ENCODE measurements around the gene RASGRF2. TPM values are rescaled to one million over a fixed set of nuclear protein-coding genes. Genes with fewer than 3 reads are reported as not detected.

RASGRF2 gene
- 1.4 TPM for total RNA-seq (ENCODE audit: unreplicated experiment)
- long read RNA-seq, result 0 reads

DNA sequence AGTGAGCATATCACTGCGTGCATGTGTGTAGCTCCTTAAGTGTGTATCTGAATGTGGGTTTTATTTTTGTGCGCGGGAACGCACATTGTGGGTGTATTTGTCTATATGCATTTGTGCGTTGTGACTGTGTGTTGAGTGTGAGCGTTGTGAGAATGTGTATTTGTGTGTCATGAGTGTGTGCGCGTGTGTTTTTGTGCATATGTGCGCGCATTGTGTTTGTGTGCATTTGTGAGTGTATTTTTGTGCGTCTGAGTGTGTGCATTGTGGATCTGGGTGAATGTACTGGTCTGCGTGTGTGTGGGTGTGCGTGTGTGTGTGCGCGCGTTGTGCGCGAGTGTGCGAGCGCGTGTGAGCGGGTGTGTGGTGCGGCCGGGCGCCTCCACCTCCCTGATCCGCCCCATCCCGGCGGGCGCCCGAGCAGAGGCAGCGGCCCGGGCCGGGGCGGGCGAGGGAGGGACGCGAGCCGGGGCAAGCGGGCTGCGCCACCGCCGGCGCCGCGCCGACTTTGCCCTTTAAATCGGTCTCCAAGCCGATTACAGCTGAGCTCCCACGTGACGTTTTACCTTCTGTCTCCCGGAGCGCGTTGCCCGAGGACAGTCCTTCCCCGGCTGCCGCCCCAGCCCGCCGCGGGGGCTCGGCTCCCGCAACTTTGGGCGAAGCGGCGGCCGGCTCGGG lies at the start of gene RASGRF2:
Gene RASGRF2 (plus strand): TSS at position 596 of the 675 bp plus-strand sequence. CDS start 376 bp downstream, outside the sequence.
- Mint-ChIP-seq H3K27ac (ENCODE audit: unreplicated experiment) (peak within 1 kb of the TSS; percentile 28), H3K4me3 (ENCODE audit: unreplicated experiment) (peak within 1 kb of the TSS; percentile 89), H3K36me3 (ENCODE audit: unreplicated experiment) (peaks cover 7% of the 10 kb centered on the region), H3K9me3 (ENCODE audit: unreplicated experiment) (peaks cover 9% of the 10 kb centered on the region), H3K27me3 (ENCODE audit: unreplicated experiment) (peaks cover 14% of the 10 kb centered on the region), H3K4me1 (ENCODE audit: low read depth, unreplicated experiment) (peaks cover 13% of the 10 kb centered on the region)
- DNase-seq, result peak; percentile 74
- TF ChIP-seq, protein P1, sequence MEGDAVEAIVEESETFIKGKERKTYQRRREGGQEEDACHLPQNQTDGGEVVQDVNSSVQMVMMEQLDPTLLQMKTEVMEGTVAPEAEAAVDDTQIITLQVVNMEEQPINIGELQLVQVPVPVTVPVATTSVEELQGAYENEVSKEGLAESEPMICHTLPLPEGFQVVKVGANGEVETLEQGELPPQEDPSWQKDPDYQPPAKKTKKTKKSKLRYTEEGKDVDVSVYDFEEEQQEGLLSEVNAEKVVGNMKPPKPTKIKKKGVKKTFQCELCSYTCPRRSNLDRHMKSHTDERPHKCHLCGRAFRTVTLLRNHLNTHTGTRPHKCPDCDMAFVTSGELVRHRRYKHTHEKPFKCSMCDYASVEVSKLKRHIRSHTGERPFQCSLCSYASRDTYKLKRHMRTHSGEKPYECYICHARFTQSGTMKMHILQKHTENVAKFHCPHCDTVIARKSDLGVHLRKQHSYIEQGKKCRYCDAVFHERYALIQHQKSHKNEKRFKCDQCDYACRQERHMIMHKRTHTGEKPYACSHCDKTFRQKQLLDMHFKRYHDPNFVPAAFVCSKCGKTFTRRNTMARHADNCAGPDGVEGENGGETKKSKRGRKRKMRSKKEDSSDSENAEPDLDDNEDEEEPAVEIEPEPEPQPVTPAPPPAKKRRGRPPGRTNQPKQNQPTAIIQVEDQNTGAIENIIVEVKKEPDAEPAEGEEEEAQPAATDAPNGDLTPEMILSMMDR (IDR thresholded peaks at IDR 0.05; ENCODE audit: partially characterized antibody, unreplicated experiment), result no peak

DNA sequence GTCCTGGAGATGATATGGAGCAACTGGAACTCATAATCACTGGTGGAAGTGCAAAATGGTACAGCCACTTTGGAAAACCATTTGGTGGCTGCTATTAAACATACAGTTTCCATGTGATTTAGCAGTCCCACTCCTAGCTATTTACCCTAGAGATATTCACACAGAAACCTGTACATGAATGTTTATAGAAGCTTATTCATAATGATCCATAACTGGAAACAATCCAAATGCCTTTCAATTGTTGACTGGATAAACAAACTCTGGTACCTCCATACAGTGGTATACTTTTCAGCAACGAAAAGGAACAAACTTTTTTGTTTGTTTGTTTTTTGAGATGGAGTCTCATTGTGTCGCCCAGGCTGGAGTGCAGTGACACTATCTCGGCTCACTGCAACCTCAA lies 47.7 kb upstream of the RASGRF2 start:
- TF ChIP-seq, protein P1 (IDR thresholded peaks at IDR 0.05; ENCODE audit: partially characterized antibody, unreplicated experiment), result no peak
- Mint-ChIP-seq H3K36me3 (ENCODE audit: unreplicated experiment) (peaks cover 6% of the 10 kb centered on the region), H3K27me3 (ENCODE audit: unreplicated experiment) (peaks cover 4% of the 10 kb centered on the region), H3K4me3 (ENCODE audit: unreplicated experiment) (no peak overlapping the region), H3K4me1 (ENCODE audit: low read depth, unreplicated experiment) (no peaks in the 10 kb centered on the region), H3K27ac (ENCODE audit: unreplicated experiment) (no peak overlapping the region), H3K9me3 (ENCODE audit: unreplicated experiment) (no peaks in the 10 kb centered on the region)
- DNase-seq, result no peak

GRCh38 chr5:80915716-80916115 lies 44.4 kb upstream of the RASGRF2 start:
- Mint-ChIP-seq H3K36me3 (ENCODE audit: unreplicated experiment) (peaks cover 6% of the 10 kb centered on the region), H3K9me3 (ENCODE audit: unreplicated experiment) (no peaks in the 10 kb centered on the region), H3K4me1 (ENCODE audit: low read depth, unreplicated experiment) (no peaks in the 10 kb centered on the region), H3K4me3 (ENCODE audit: unreplicated experiment) (no peak overlapping the region), H3K27me3 (ENCODE audit: unreplicated experiment) (peaks cover 2% of the 10 kb centered on the region), H3K27ac (ENCODE audit: unreplicated experiment) (no peak overlapping the region)
- TF ChIP-seq, protein P1 (IDR thresholded peaks at IDR 0.05; ENCODE audit: partially characterized antibody, unreplicated experiment), result no peak
- DNase-seq, result no peak

GRCh38 chr5:80916676-80917075 lies 43.5 kb upstream of the RASGRF2 start:
- no peaks in the 10 kb centered on the region for H3K4me1 Mint-ChIP-seq (ENCODE audit: low read depth, unreplicated experiment)

DNA sequence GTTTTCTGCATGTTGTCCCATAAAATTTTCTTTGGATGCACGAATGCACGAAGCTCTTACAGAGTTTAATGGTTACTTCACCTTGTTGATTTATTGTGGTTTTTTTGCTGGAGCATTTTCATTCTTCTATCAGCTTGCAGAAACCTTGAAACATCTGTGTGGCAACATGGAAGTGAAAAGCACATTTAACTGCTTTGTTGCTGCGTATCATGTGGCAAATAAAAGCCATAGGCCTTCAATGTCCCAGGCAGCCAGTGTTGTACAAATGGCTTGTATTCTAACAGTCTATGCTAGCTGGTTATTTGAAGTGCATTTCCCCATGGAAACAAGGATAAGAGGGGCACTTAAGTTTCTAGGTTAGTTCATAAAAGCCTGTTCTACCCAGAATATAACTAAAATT lies 42.5 kb upstream of the RASGRF2 start:
- no peaks in the 10 kb centered on the region for H3K36me3 Mint-ChIP-seq (ENCODE audit: unreplicated experiment)
- no peaks in the 10 kb centered on the region for H3K9me3 Mint-ChIP-seq (ENCODE audit: unreplicated experiment)

More at GRCh38 chr5:80916676-80917075, 43.5 kb upstream of the RASGRF2 start:
- DNase-seq, result no peak
- Mint-ChIP-seq H3K4me3 (ENCODE audit: unreplicated experiment) (no peak overlapping the region), H3K27me3 (ENCODE audit: unreplicated experiment) (peaks cover 2% of the 10 kb centered on the region), H3K36me3 (ENCODE audit: unreplicated experiment) (peaks cover 6% of the 10 kb centered on the region), H3K27ac (ENCODE audit: unreplicated experiment) (no peak overlapping the region), H3K9me3 (ENCODE audit: unreplicated experiment) (no peaks in the 10 kb centered on the region)
- TF ChIP-seq, protein P1 (IDR thresholded peaks at IDR 0.05; ENCODE audit: partially characterized antibody, unreplicated experiment), result no peak

More for the DNA sequence above, 42.5 kb upstream of the RASGRF2 start:
- no peak overlapping the region for H3K27ac Mint-ChIP-seq (ENCODE audit: unreplicated experiment)
- H3K4me3 Mint-ChIP-seq (ENCODE audit: unreplicated experiment), result no peak overlapping the region
- no peaks in the 10 kb centered on the region for H3K4me1 Mint-ChIP-seq (ENCODE audit: low read depth, unreplicated experiment)
- TF ChIP-seq, protein P1 (IDR thresholded peaks at IDR 0.05; ENCODE audit: partially characterized antibody, unreplicated experiment), result no peak
- H3K27me3 Mint-ChIP-seq (ENCODE audit: unreplicated experiment), result peaks cover 2% of the 10 kb centered on the region
- DNase-seq, result no peak

Measured in glutamatergic neuron (in vitro differentiated cells).